GM21529 (cell line): Measurements from ENCODE around the gene TLR9.
"Not testable (repeated sequence)": the region's sequence is repeated elsewhere in the genome, so short reads cannot be mapped to it uniquely, and the experiment has no call there.

Experiments used
- ATAC-seq: cut with Tn5 transposase; IDR thresholded peaks from one replicate; pipeline ENCODE4 v1.9.1; 2021; ENCODE audit not compliant: unreplicated experiment

TLR9 gene, protein sequence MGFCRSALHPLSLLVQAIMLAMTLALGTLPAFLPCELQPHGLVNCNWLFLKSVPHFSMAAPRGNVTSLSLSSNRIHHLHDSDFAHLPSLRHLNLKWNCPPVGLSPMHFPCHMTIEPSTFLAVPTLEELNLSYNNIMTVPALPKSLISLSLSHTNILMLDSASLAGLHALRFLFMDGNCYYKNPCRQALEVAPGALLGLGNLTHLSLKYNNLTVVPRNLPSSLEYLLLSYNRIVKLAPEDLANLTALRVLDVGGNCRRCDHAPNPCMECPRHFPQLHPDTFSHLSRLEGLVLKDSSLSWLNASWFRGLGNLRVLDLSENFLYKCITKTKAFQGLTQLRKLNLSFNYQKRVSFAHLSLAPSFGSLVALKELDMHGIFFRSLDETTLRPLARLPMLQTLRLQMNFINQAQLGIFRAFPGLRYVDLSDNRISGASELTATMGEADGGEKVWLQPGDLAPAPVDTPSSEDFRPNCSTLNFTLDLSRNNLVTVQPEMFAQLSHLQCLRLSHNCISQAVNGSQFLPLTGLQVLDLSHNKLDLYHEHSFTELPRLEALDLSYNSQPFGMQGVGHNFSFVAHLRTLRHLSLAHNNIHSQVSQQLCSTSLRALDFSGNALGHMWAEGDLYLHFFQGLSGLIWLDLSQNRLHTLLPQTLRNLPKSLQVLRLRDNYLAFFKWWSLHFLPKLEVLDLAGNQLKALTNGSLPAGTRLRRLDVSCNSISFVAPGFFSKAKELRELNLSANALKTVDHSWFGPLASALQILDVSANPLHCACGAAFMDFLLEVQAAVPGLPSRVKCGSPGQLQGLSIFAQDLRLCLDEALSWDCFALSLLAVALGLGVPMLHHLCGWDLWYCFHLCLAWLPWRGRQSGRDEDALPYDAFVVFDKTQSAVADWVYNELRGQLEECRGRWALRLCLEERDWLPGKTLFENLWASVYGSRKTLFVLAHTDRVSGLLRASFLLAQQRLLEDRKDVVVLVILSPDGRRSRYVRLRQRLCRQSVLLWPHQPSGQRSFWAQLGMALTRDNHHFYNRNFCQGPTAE

DNA sequence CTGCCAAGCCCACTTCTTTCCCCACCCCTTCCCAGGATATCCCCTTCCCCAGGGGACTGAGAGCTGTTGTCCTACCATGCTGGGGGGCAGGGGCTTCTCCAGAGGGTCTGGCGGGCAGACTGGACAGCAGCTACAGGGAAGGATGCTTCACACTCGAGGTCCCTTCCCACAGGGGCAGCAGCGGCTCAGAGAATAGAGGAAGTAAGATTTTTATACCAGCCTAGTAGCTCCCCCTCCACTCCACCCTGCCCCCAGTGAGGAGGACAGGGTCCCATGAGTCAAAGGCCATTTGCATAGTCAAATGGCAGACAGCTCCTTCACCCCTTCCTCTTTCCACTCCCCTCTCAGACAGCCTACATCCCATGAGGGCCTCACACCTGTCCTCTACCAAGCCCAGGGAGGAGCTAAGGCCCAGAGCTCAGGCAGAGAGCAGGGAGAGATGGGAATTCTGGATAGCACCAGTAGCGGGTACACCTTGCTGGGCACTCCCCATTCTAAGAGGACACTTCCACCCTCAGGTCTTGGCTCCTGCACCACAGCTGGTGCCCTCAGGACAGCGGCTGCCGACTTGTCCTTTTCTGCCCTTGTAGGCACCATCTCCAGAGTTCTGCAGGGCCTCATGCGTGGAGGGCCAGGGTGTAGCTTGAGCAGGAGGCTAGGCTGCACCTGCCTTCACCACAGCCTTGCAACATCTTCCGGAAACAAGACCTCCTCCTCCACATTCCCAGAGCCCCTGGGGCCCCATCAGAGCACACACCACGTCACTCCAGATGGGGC lies at the start of gene TLR9:
Gene TLR9 (minus strand): TSS at position 194 of the 777 bp plus-strand sequence. CDS start 116 bp downstream, at position 78.
- peak; percentile 87 for ATAC-seq

DNA sequence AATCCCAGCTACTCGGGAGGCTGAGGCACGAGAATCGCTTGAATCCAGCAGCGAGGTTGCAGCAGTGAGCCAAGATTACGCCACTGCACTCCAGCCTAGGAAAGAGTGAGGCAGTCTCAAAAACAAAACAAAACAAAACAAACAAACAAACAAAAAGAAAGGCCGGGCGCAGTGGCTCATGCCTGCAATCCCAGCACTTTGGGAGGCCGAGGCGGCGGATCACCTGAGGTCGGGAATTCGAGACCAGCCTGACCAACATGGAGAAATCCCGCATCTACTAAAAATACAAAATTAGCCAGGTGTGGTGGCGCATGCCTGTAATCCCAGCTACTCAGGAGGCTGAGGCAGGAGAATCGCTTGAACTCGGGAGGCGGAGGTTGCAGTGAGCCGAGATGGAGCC lies 49.3 kb upstream of the TLR9 start:
- not testable (repeated sequence) for ATAC-seq

DNA sequence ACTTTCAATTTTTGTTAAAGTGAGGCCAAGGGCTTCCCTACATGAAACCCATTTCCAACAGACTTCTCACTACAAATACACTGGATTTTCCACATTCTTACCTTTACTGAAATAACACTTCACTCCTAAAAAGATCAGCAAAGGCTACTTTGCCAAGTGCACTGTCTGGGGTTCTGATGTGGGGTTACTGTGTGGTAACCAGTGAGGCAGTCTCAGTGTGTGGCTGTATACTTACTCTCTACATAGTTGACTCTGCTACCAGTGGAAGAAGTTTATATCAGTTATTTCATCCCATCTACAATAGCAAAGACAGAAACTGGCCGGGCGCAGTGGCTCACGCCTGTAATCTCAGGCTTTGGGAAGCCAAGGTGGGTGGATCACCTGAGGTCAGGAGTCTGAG lies 47.4 kb upstream of the TLR9 start:
- ATAC-seq: no peak

DNA sequence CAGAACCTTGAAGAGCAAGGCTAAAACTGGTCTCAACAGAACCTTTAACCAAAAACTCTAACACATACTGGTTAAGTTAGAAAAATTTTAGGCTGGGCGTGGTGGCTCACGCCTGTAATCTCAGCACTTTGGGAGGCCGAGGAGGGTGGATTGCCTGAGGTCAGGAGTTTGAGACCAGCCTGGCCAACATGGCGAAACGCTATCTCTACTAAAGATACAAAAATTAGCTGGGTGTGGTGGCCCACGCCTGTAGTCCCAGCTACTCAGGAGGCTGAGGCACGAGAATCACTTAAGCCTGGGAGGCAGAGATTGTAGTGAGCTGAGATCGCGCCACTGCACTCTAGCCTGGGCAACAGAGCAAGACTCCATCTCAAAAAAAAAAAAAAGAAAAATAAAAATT lies 46.7 kb upstream of the TLR9 start:
- not testable (repeated sequence) for ATAC-seq

DNA sequence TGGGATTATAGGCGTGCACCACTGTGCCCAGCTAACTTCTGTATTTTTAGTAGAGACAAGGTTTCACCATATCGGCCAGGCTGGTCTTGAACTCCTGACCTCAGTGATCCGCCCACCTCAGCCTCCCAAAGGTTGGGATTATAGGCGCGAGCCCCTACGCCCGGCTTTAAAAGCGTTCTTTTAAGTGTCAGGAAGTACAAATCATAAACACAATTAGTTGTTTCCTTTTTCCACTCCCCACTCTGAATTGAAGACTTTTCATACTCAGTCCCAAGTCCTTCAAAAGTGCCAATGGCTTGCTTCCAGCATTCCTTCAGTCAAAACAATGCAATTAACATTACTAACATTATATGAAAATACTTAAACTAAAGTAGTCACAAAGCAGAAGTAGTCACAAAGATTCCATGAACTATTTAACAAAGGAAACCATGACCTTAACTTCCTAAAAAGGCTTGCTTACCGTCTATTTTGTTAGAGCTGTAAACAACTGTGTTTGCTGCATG lies 44.9 kb upstream of the TLR9 start:
- ATAC-seq: no peak

DNA sequence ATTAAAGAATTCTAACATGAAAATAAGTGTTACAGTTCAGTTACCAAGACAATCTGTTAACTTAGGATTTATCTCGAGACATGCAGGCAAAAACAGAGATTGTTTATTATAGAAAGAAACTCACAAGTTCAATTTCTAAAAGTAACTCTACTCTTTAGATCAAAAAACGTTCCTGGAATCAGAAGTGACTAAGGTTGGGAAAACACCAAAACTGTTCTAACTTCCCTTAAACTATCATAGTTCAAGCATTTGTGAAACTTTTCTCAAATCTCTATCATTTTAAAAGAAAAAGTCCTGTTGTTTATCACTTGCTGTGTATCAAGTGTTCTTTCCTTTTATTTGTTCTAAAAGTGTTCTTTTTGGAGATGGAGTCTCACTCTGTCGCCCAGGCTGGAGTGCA lies 44.3 kb upstream of the TLR9 start:
- ATAC-seq: no peak

DNA sequence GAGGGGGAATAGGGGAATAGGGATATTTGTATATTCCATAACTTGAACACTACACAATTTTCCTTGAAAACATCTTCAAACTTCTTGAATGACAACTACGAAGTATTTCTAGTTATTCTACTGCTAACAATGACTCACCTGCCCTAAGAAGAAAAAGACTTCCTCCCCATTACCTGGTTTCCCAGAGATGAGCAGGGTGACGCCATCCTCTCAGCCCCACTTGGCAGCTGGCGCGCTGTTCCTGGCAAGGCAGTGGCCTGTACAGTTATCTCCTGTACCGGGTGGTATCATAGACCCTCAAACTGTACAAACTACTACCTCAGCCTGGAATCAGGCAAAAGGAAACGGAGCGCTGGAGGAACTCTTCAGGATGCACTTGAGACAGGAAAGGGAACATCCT lies 42.6 kb upstream of the TLR9 start:
- ATAC-seq: no peak

DNA sequence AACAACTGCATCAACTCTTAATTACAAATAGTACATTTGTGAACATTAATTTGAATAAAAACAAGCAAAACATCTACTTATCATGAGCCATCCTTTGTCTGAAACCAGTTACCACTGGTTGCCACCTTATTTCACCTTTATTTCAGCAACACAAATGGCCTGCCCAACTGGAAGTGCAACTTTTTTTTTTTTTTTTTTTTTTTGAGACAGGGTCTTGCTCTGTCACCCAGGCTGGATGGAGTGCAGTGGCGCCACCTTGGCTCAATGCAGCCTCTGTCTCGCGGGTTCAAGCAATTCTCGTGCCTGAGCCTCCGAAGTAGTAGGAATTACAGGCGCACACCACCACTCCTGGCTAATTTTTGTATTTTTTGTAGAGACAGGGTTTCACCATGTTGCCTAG lies 39.9 kb upstream of the TLR9 start:
- no peak for ATAC-seq

DNA sequence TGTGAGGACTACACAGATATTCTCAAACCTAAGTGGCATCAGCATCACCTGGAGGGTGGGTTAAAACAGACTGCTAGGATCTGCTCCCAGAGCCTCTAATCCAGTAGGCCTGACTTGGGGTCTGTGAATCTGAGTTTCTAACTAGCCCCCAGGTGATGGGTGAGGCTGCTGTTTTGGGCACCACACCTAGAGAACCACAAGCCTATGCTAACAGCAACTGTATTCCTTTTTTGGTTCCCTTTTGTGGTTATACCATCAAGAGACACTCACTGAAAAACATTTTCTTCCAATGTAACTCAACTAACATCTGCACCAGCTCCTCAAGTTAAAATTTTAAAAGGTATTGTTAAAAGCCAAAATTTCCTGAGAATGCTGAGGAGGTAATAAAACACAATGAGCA lies 37.0 kb upstream of the TLR9 start:
- no peak for ATAC-seq

DNA sequence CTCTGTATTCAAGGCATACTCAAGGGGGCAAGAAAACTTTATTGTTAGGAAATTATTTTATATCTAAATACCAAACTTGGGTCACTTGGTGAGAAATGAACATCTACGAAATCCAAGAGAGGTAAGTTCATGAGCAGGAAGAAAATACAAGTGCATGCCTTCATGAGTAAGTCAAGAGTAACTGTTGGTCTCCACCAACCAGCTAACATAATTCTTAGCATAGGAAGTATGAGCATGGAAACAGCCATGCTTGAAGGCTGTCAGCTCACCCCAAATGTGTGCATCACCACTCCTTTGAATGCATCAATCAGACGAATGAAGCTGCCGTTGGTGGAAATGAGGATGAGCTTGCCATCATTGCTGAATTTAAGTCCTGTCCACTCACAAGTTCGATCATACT lies 34.0 kb upstream of the TLR9 start:
- ATAC-seq: no peak

DNA sequence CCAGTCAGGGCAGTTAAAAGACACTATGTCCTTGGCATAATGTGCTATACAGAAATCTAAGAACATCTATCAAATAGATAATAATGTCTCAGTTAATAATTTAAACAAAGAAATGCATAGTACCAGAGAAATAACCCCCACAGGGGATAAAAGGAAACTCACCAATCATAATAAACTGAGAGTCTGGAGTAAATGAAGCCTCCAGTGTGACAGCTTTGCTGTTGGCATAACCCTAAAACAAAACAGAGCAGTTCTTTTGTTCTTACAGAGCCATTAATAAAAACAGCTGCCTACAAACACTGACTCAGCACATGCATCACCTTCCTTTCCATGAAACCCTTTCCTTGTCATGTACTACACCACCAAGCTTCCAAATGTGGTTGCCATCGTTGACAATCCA lies 33.6 kb upstream of the TLR9 start:
- no peak for ATAC-seq

DNA sequence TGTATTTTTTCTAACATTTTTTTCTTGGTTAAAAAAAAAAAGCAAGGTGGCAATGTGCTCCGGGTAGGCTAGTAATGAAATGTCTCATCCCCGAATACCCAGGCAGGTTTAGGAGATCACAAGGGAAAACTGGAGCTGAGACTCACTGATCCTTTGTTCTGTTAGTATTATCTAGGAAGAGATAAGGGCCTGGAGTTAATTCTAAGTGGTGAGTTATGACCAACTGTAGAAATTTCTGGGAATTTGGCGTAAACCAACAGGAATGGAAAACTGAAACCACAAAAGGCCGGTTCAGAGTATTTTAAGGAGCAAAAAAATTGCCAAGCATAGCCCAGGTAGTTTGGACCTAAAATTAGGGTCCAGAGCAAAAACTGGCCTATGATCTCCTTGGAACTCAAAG lies 32.5 kb upstream of the TLR9 start:
- no peak for ATAC-seq

DNA sequence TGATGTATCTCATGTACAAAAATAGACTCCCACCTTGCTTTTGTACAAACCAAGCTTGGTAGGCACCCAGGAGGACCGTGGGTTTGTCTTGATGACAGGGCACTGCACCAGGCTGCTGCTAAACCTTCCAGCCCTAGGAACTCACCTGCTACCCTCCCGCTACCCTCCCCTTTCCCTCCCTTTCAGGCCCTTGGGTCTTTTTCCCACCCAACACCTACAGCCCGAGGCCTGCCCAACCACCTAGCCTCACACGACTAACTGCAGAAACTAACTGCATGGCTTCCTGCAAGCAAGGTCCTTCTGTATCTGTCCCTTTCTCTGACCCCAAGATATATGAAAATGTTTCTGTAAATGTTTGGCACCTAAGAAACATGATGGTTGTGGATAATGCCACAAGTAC lies 31.2 kb upstream of the TLR9 start:
- no peak for ATAC-seq

DNA sequence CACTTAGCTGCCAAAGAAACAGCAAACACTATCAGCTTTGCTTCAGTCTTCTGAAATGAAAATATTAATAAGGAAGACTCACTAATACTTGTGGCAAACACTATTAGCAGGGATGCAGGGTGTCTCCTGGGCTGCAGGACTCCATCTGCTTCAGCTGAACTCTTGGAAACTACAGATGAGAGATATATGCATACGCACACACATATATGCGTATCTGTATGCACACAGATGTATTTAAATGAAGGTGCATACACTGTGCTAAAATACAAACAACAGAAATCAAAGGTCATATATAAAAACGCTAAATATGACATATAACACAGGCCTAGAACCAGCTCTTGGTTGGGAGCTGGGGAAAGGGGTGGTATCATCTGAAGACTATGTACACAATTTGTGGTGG lies 30.7 kb upstream of the TLR9 start:
- no peak for ATAC-seq

DNA sequence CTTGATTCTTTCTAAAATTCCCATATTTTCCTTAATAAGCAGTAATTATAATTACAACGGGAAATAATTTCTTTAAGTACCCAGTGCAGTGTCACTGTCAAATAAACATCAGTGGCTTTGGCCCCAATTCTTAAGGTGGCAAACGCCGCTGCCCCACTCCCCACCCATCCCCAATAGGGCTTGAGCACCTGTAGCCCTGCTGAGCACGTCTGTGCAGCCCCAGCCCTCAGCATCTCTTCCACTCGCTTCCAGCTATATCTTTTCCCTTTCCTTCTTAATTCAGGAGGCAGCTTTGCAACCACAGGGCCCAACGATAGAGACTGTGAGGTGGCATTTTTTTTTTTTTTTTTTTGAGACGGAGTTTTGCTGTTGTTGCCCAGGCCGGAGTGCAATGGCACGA lies 29.2 kb upstream of the TLR9 start:
- no peak for ATAC-seq

DNA sequence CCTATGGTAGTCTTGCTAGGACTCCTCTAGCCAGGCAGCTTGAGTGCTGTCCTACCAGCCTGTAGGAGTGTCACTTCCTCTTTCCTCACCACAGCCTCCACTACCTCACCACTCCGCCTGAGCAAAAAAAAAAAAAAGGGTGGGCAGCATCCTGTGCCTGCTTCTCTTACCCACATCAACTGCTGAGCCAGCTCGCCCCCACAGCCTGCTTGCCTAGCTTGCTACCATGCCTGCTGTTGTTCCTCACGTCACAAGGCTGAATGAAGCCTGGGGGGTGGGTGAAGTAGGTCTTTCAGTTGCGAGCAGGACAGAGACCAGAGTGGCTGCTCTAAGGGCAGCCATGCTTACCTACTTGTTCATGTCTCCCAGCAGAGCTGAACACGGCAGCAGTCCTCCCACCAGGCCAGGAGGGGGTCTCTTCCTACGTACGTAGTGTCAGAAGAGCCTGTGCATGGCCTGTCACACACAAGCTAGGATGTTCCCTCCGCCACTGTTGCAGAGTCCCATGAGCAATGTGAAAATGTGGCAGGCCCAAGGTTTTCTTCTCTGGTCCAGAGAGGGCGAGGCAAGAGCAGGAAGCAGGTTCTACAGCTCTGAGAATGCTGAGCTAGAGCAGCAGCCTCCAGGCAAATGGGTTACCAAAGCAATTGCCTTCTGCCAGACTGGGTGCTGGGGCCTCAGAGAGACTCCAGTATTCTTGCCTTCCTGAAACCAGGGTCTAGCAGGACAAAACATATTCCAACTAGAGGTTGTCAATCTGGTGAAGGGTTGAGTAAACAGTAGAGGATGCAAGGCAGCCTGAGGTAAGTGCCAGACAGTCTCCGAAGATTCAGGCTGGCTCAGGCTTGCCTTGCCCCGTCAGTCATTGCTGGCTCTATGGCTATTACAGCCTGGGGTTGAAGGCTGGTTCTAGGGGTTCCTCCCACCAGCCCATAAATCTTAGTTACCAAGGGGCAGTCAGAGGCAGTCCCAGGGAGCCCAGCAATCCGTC lies 28.2 kb upstream of the TLR9 start:
- peak; percentile 93 for ATAC-seq

DNA sequence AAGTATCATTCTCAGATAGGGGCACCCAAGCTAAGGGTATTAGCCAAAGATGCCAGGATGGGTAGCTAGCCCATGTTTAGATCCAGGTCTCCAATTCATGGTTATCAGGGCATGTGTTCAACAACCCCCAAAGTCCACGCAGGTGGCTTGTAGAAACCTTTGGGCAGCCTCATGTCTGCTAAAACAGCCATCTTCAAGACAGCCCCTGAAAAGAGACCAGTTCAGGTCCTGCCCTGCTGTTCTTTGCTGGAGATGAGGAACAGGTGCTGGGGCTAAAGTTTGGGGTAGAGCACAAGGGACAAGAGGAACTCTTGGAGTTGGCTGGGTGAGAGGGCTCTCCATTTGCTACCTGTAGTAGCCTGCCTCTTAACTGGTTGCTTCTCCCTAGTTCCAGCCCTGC lies 24.7 kb upstream of the TLR9 start:
- ATAC-seq: no peak

DNA sequence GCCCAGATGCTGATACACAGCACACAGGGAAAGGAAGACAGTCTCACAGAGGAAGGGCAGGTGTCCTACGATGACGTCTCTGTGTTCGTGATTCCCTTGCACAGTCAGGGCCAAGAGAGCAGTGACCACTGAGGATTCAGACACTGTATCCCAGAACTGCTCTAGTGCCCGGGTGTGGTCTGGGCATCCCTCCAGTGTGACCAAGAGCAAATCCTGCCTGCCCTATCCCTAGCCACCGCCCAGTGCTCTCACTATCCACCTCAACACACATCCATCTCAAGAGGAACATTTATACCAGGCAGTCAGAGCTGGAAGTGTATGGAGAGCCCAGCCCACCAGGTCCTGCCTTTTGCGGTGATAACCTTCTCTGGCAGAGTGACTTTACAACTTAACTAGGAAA lies 24.2 kb upstream of the TLR9 start:
- ATAC-seq: no peak

DNA sequence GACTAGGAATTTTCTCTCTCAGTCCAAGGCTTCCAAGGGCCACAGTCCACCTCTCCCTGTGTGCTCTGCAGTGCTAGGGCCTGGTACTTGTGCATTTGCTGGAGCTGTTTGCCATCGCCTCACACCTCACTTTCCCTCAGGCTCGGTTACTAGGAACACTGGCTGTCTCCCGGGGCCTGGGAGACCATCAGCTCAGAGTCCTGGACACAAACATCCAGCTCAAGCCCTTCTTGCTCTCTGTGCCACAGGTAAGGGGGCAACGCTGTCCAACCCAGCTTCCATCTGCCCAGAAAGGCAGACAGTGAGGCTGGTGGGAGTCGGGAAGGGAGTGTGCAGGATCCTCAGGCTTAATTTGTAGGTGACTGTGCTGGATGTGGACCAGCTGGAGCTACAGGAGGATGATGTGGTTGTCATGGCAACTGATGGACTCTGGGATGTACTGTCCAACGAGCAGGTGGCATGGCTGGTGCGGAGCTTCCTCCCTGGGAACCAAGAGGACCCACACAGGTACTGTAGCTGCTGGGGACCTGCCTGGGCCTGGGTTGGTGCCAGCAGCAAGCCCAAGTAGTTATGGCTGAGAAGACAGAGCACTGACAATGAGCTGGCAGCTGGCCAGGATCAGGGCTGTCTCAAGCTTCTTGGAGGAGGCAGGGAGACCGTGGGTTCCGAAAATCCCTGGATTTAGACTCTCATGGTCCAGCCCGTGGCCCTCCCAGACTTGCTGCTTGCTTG lies 23.5 kb upstream of the TLR9 start:
- no peak for ATAC-seq
